ENCODE results near the gene TRRAP. TPM values are rescaled to one million over a fixed set of nuclear protein-coding genes. Genes with fewer than 3 reads are reported as not detected.

TRRAP gene
- total and polyA plus RNA-seq, 2 of the 8 experiments (the other 6 are each of a cell fraction or from before 2014, with no cell fraction given) = 21.7 to 48.6 TPM

GRCh38 chr7:98994046-98994944, 116.0 kb downstream of the TRRAP start:
- Histone ChIP-seq H2BK15ac (ENCODE audit: low read length) (no peak overlapping the region), H2BK5ac (ENCODE audit: low read depth, low read length) (no peak overlapping the region), H3K4me2 (ENCODE audit: insufficient read depth in 1 of 2, low read depth in 2 of 2, low read length in 2 of 2) (no peak overlapping the region), H3K79me1 (ENCODE audit: low read depth, low read length) (no peaks in the 10 kb centered on the region), H3K9me3 (ENCODE audit: insufficient read depth in 2 of 2, low read depth in 1 of 2, low read length in 1 of 2) (no peaks in the 10 kb centered on the region), H3K14ac (ENCODE audit: insufficient read length) (no peak overlapping the region), H2AFZ (ENCODE audit: low read length) (no peak overlapping the region), H3K27ac (ENCODE audit: low read depth, low read length) (no peak overlapping the region), H2BK12ac (ENCODE audit: low read depth, low read length) (no peak overlapping the region), H3K56ac (replicated peaks; ENCODE audit: insufficient read length, low read depth, low read length) (no peak overlapping the region), H4K20me1 (replicated peaks in 1 of 2; ENCODE audit: control insufficient read depth in 1 of 2, insufficient read depth in 2 of 2, low read length in 2 of 2) (peaks cover 5 to 9% of the 10 kb centered on the region in 2 experiments), H2BK20ac (ENCODE audit: low read length) (no peak overlapping the region), H3K4me1 (replicated peaks in 1 of 4; ENCODE audit: control insufficient read depth in 3 of 4, insufficient read depth in 4 of 4, low read length in 3 of 4) (no peaks in the 10 kb centered on the region), H3K23me2 (ENCODE audit: low read depth, low read length) (no peaks in the 10 kb centered on the region; the same call in 1 of the 2 replicates), H3K23ac (ENCODE audit: insufficient read length) (no peak overlapping the region), H3K4ac (replicated peaks; ENCODE audit: insufficient read length, low read depth, low read length) (no peak overlapping the region), H3K79me2 (ENCODE audit: control insufficient read depth in 1 of 2, insufficient read depth in 2 of 2, low read length in 2 of 2) (no peaks in the 10 kb centered on the region), H2BK120ac (replicated peaks; ENCODE audit: low read depth, low read length) (no peak overlapping the region), H4K8ac (ENCODE audit: extremely low read depth, insufficient read depth, low read length) (no peak overlapping the region), H4K91ac (replicated peaks; ENCODE audit: insufficient read length, low read length) (no peak overlapping the region), H3K4me3 (ENCODE audit: extremely low read depth in 1 of 4, insufficient read depth in 2 of 4, low read depth in 3 of 4, low read length in 4 of 4) (no peak overlapping the region), H2AK5ac (ENCODE audit: low read depth, low read length) (no peak overlapping the region), H3K27me3 (replicated peaks in 1 of 4; ENCODE audit: control insufficient read depth in 3 of 4, extremely low read depth in 1 of 4, insufficient read depth in 3 of 4, low read length in 3 of 4) (no peaks in the 10 kb centered on the region), H4K5ac (ENCODE audit: insufficient read length, low read depth, low read length) (no peak overlapping the region), H3K18ac (ENCODE audit: extremely low read depth, low read length) (no peak overlapping the region), H3K9ac (replicated peaks in 1 of 4; ENCODE audit: extremely low read depth in 1 of 4, low read depth in 3 of 4, low read length in 3 of 4) (no peak overlapping the region), H3K36me3 (ENCODE audit: control insufficient read depth in 2 of 4, insufficient read depth in 4 of 4, low read length in 3 of 4) (peaks cover 26 to 63% (median 56%) of the 10 kb centered on the region in 4 experiments; a peak in 7 of 8 replicates)
- CTCF ChIA-PET (ENCODE audit: partially characterized antibody) = interaction anchor here (0.5 to 1.9 kb wide), 10 partner anchors 8 to 371 kb away, joined by 3 to 6 read pairs (median 4); no protein-coding TSS in a partner anchor
- WGBS, 2 experiments (ENCODE audit: extremely low coverage in 1 of 2, insufficient coverage in 1 of 2, insufficient read length in 1 of 2, insufficient replicate concordance in 2 of 2, low coverage in 1 of 2, low lambda C conversion rate in 2 of 2, missing lambda C conversion rate in 1 of 2) = 91% methylated on average over 34 of the region's 34 CpGs; no CpG with 5 or more reads in 1 of the 2 experiments
- no peak for FAIRE-seq
- no peak for DNase-seq (ENCODE audit: low read depth in 1 of 2, low spot score in 2 of 2)
- POLR2A ChIA-PET (ENCODE audit: partially characterized antibody) = interaction anchor here (0.9 kb wide), 1 partner anchor 427 kb away, joined by 3 read pairs; no protein-coding TSS in a partner anchor
- TF ChIP-seq ATF2 (IDR thresholded peaks at IDR 0.05; ENCODE audit: low read length) = no peak
- TF ChIP-seq POLR2A (IDR thresholded peaks at IDR 0.05; ENCODE audit: control extremely low read depth in 1 of 2, low read depth in 2 of 2, low read length in 2 of 2) = no peak
- no peak for TF ChIP-seq SUZ12 (IDR thresholded peaks at IDR 0.05; ENCODE audit: low read length)
- no peak for TF ChIP-seq EGR1 (IDR thresholded peaks at IDR 0.05; ENCODE audit: borderline replicate concordance, low read depth, low read length)
- no peak for TF ChIP-seq HDAC2 (IDR thresholded peaks at IDR 0.05; ENCODE audit: borderline replicate concordance in 1 of 2, low read depth in 2 of 2, low read length in 2 of 2)
- TF ChIP-seq TEAD4 (IDR thresholded peaks at IDR 0.05; ENCODE audit: low read depth, low read length) = no peak
- TF ChIP-seq MAX (IDR thresholded peaks at IDR 0.05) = no peak
- no peak for TF ChIP-seq JUND (IDR thresholded peaks at IDR 0.05; ENCODE audit: low read length)
- TF ChIP-seq CHD2 (IDR thresholded peaks at IDR 0.05; ENCODE audit: low read length) = no peak
- TF ChIP-seq HDAC6 (IDR thresholded peaks at IDR 0.05; ENCODE audit: low read depth, low read length) = no peak

Measured in H1 (cell line).